GM12875 (cell line): ENCODE results near the gene SKAP2.

Experiments
- H3K4me3 ChIP-seq: one replicate; pipeline ENCODE4 v1.5.1; 2011; ENCODE audit warnings: low read depth, low read length, control low read depth
- TF ChIP-seq, protein P1 (sequence below): IDR thresholded peaks from 2 replicates; pipeline ENCODE4 v1.5.1; 2011; ENCODE audit warnings: low read depth, mild to moderate bottlenecking, control low read depth, inconsistent platforms, low read length, moderate library complexity, borderline replicate concordance; ENCODE audit not compliant: insufficient read depth

SKAP2 gene

DNA sequence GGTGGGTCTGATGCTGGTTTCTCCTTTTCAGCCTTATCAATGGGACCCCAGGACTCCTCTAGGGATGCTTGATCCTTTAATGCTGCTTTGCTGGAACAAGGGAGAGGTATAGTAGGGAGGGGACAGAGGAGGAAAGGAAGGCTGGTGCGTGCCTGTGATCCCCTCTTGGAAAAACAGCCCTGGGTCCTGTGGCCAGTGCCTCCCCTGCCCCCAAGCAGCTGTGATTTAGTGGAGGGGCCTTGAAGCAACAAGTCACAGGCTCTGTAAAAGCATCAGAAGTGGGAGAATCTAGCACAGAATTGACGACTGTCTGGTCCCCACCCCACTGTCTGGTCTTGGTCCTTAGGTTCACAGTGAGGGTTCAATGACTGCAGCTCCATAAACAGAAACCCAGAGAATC is 237.7 kb downstream of the SKAP2 start:
- TF ChIP-seq, protein P1, sequence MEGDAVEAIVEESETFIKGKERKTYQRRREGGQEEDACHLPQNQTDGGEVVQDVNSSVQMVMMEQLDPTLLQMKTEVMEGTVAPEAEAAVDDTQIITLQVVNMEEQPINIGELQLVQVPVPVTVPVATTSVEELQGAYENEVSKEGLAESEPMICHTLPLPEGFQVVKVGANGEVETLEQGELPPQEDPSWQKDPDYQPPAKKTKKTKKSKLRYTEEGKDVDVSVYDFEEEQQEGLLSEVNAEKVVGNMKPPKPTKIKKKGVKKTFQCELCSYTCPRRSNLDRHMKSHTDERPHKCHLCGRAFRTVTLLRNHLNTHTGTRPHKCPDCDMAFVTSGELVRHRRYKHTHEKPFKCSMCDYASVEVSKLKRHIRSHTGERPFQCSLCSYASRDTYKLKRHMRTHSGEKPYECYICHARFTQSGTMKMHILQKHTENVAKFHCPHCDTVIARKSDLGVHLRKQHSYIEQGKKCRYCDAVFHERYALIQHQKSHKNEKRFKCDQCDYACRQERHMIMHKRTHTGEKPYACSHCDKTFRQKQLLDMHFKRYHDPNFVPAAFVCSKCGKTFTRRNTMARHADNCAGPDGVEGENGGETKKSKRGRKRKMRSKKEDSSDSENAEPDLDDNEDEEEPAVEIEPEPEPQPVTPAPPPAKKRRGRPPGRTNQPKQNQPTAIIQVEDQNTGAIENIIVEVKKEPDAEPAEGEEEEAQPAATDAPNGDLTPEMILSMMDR = no peak
- H3K4me3 ChIP-seq = no peak overlapping the region

DNA sequence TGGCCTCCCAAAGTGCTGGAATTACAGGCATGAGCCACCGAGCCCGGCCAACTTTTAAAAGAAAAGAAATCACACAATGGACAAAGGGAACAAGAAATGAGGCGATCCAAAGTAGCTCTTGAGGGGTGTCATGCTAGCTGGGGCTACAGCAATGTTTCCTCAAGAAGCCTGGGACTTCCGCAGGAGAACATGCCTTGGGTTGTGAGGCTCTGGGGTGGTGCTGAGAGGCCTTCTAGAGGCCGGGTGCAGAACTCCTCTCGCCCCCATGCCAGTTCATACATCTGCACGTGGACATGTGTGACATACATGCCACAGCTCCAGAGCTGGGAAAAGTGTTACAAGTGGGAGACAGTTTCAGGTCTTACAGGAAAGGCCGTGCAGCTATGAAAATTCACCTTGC is 238.2 kb downstream of the SKAP2 start:
- H3K4me3 ChIP-seq = no peak overlapping the region
- TF ChIP-seq, protein P1 = no peak

DNA sequence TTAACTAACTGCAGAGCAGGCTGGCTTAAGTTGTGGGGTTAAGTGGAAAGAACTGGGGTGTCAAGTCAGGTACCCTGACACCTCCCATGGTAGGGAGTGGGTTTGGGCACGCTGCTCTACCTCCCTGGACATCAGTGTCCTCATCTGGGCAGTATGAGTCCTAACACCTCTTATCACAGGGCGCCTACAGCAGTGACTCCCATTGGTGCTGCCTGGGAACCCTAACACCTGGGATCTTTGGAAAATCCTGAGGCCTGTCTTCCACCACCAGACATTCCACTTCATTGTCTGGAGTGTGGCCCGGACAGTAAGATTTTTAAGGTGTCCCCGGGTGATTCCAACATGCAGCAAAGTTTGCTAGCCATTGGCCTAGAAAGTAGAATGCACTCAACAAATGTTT is 239.1 kb downstream of the SKAP2 start:
- H3K4me3 ChIP-seq = no peak overlapping the region
- TF ChIP-seq, protein P1 = no peak

DNA sequence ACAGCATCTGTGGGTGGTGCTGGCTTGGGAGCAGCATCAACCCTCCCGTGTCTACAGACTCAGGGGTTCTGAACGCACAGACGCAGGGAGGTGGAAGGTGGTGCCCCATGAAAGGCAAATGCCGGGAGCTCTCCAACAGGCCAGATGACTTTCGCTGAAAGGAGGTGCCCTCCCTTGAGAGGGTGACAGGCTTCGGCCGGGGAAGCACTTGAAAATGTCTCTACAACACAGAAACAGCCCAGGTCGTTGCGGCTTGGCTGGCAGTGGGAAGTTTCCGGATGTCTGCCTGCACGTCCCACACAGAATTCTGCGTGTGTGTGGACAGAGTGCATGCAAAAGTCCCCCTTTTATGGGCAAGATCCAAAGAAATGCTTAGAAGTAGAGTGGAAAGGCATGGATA is 239.6 kb downstream of the SKAP2 start:
- TF ChIP-seq, protein P1 = no peak
- H3K4me3 ChIP-seq = no peak overlapping the region

DNA sequence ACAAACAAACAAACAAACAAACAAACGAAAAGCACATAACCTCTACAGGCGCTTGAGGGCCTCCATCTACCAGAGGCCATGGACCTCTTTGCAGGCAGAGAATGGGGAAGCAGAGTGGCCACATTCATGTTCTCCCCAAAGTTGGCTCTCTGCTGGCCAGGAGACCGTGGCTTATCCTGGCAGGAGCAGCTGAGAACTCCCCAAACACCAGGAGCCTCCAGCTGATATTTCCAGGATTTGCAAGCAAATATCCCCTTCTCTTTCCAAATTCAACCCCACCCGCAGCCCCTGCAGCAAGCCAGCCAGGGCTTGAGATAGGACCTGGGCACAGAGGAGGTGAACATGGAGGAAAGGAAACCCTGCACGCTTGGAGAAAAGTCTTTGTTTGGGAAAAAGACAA is 240.0 kb downstream of the SKAP2 start:
- TF ChIP-seq, protein P1 = no peak
- no peak overlapping the region for H3K4me3 ChIP-seq

DNA sequence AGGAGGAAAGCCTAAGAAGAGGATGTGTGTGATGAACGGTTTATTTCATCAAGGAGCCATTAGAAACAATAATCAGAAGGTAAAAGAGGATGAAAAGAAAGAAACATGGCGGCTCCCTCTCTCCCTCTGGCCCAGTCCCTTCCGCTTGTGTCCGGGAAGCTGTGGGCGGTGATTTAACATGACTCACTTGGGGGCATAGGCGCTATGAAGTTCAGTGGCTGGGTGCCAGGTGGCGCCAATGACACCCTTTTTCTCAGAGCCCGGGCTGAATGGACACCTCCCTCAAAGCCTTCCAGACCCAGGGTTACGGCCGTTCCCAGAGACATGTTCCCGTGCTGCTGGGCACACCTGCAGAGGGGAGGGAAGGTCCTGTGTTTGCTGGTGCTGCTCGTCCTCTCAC is 244.0 kb downstream of the SKAP2 start:
- no peak overlapping the region for H3K4me3 ChIP-seq
- TF ChIP-seq, protein P1 = no peak

DNA sequence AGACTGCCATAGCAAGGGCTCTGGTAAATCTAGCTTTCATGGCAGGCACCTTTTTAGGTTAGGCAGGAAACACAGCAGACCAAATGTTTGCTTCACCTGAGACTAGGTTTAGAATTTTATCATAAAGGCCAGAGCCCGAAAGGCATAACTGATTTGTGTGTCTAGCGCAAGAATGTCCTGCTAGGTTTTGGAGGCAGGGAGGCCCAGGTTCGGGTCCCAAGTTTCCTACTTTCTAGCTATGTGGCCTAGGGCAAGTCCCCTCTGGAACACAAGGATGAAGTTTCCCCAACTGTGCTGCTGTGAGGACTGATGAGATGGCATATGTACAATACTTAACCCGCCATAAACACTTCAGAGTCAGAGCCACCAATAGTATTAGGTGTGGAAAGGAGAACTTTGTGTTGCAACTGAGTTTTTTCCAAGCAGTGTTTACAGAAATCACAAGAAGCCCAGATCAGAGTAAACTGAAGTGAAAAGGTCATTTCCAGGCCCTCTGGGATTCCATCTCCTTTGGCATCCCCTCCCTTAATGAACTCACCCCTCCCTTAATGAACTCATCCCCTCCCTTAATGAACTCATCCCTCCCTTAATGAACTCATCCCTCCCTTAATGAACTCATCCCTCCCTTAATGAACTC is 244.9 kb downstream of the SKAP2 start:
- TF ChIP-seq, protein P1 = no peak
- no peak overlapping the region for H3K4me3 ChIP-seq
